A549 (cell line): ENCODE measurements around the gene GGNBP2. TPM values are rescaled to one million over a fixed set of nuclear protein-coding genes. Genes with fewer than 3 reads are reported as not detected.

ENCODE experiments used
- ATAC-seq, 2 experiments: fragments of 200-7000 bp in 1 of 2; fragments of >200 bp in 1 of 2; cut with Nextera tagmentation in 1 of 2; cut with Tn5 transposase in 1 of 2; 3 replicates each; pipeline versions ENCODE4 v1.8.0 to v1.9.1; 2018 to 2020; ENCODE audit warnings: mild to moderate bottlenecking in 1 of 2, moderate library complexity in 1 of 2
- CTCF ChIA-PET: fragments of 300-600 bp; sonication (Branson Sonifier 250); formaldehyde crosslinking; extraction: SDS; loops from one replicate; lab custom pipeline; 2021; ENCODE audit warnings: antibody characterized with exemption, inconsistent platforms; lab: Yijun Ruan, JAX
- POLR2A ChIA-PET: fragments of 350-600 bp; formaldehyde crosslinking; extraction: SDS; loops from one replicate; lab custom pipeline; 2021; ENCODE audit warnings: antibody characterized with exemption, inconsistent platforms; lab: Yijun Ruan, JAX
- DNase-seq, 2 experiments: peaks; one replicate each; pipeline versions ENCODE4 v3.0.0 to v3.0.0-alpha.2; 2011 to 2016; ENCODE audit warnings: low read depth in 1 of 2, low spot score in 1 of 2
- FAIRE-seq: peaks from 2 replicates; lab custom pipeline; 2011; peaks lifted over from hg19 to GRCh38; lab: Jason Lieb, UNC
- H3K27ac ChIP-seq, 2 experiments: fragments of >200 bp; sonication (Bioruptor Twin); formaldehyde crosslinking; 3 replicates each; pipeline ENCODE4 v1.5.1; 2016 to 2017
- H3K4me1 ChIP-seq: fragments of >200 bp; sonication (Bioruptor Twin); formaldehyde crosslinking; 3 replicates; pipeline ENCODE4 v1.6.1; 2016
- H3K4me2 ChIP-seq: fragments of >200 bp; sonication (Bioruptor Twin); formaldehyde crosslinking; 3 replicates; pipeline ENCODE4 v1.6.1; 2016
- H3K4me3 ChIP-seq: fragments of >200 bp; sonication (Bioruptor Twin); formaldehyde crosslinking; 3 replicates; pipeline ENCODE4 v1.5.1; 2016
- H3K9me3 ChIP-seq: fragments of >200 bp; sonication (Bioruptor Twin); formaldehyde crosslinking; 3 replicates; pipeline ENCODE4 v1.6.1; 2016
- CBX2 ChIP-seq: fragments of 200-600 bp; sonication (generic); IDR thresholded peaks from 2 replicates; pipeline ENCODE4 v1.6.1; 2016; ENCODE audit warnings: low read depth, mild to moderate bottlenecking, borderline replicate concordance
- CHD4 ChIP-seq: fragments of 200-600 bp; sonication (generic); IDR thresholded peaks from 2 replicates; pipeline ENCODE4 v1.6.1; 2016; ENCODE audit warnings: antibody characterized with exemption, mild to moderate bottlenecking, borderline replicate concordance
- EHF ChIP-seq: fragments of 250-450 bp; sonication (Bioruptor Pico); IDR thresholded peaks from 2 replicates; pipeline ENCODE4 v1.5.0; 2020; ENCODE audit warnings: mild to moderate bottlenecking
- EHMT2 ChIP-seq: fragments of 200-600 bp; sonication (generic); IDR thresholded peaks from 2 replicates; pipeline ENCODE4 v1.6.1; 2016; ENCODE audit warnings: antibody characterized with exemption, low read depth, mild to moderate bottlenecking, moderate library complexity
- ESRRA ChIP-seq: fragments of 150-350 bp; IDR thresholded peaks from 2 replicates; pipeline ENCODE4 v1.6.1; 2014; ENCODE audit warnings: mild to moderate bottlenecking, low read length, borderline replicate concordance
- FOSL2 ChIP-seq, 2 experiments: fragments of 450-650 bp in 1 of 2; fragments of >200 bp in 1 of 2; sonication (Bioruptor Twin) in 1 of 2; formaldehyde crosslinking; IDR thresholded peaks; 2 replicates each; pipeline versions ENCODE4 v1.5.0 to v1.6.1; 2016 to 2020; ENCODE audit warnings: mild to moderate bottlenecking in 1 of 2, moderate library complexity in 1 of 2
- FOXS1 ChIP-seq: fragments of 250-450 bp; sonication (Bioruptor Pico); IDR thresholded peaks from 2 replicates; pipeline ENCODE4 v1.5.0; 2020; ENCODE audit warnings: mild to moderate bottlenecking, moderate library complexity
- HDAC2 ChIP-seq: fragments of 200-600 bp; sonication (generic); IDR thresholded peaks from 2 replicates; pipeline ENCODE4 v1.6.1; 2016
- HOXB13 ChIP-seq: fragments of 250-450 bp; sonication (Bioruptor Pico); IDR thresholded peaks from 2 replicates; pipeline ENCODE4 v1.5.0; 2020; ENCODE audit warnings: low read depth, mild to moderate bottlenecking, moderate library complexity
- KDM1A ChIP-seq: fragments of 200-600 bp; sonication (generic); IDR thresholded peaks from 2 replicates; pipeline ENCODE4 v1.6.1; 2016; ENCODE audit warnings: low read depth, mild to moderate bottlenecking
- KDM5A ChIP-seq: fragments of 200-600 bp; sonication (generic); IDR thresholded peaks from 2 replicates; pipeline ENCODE4 v1.6.1; 2016; ENCODE audit warnings: antibody characterized with exemption, mild to moderate bottlenecking
- MYC ChIP-seq: IDR thresholded peaks from 2 replicates; pipeline ENCODE4 v1.6.1; 2012; ENCODE audit warnings: mild to moderate bottlenecking, inconsistent platforms, low read length, improper control_type of control experiment, borderline replicate concordance
- NPAS2 ChIP-seq: fragments of 250-450 bp; sonication (Bioruptor Pico); IDR thresholded peaks from 2 replicates; pipeline ENCODE4 v1.8.0; 2022; ENCODE audit warnings: mild to moderate bottlenecking, moderate library complexity, borderline replicate concordance
- NR3C1 ChIP-seq: fragments of >200 bp; sonication (Bioruptor Twin); formaldehyde crosslinking; IDR thresholded peaks from 3 replicates; pipeline ENCODE4 v1.6.1; 2017
- PHF8 ChIP-seq: fragments of 200-600 bp; sonication (generic); IDR thresholded peaks from 2 replicates; pipeline ENCODE4 v1.6.1; 2016; ENCODE audit warnings: low read depth, mild to moderate bottlenecking, antibody characterized with exemption, moderate library complexity, borderline replicate concordance
- POLR2AphosphoS2 ChIP-seq: conservative IDR thresholded peaks from 2 replicates; pipeline ENCODE4 v1.6.1; 2012; ENCODE audit warnings: low read length, improper control_type of control experiment, inconsistent platforms
- RARB ChIP-seq: fragments of 250-450 bp; sonication (Bioruptor Pico); IDR thresholded peaks from 2 replicates; pipeline ENCODE4 v1.8.0; 2021; ENCODE audit warnings: mild to moderate bottlenecking, moderate library complexity
- RCOR1 ChIP-seq: fragments of 150-350 bp; IDR thresholded peaks from 2 replicates; pipeline ENCODE4 v1.6.1; 2014; ENCODE audit warnings: antibody characterized with exemption, low read length, low read depth
- RFX5 ChIP-seq: fragments of 450-650 bp; IDR thresholded peaks from 2 replicates; pipeline ENCODE4 v1.7.1; 2014; ENCODE audit warnings: antibody characterized with exemption, mild to moderate bottlenecking, moderate library complexity
- SMC3 ChIP-seq: fragments of >200 bp; sonication (Bioruptor Twin); formaldehyde crosslinking; IDR thresholded peaks from 3 replicates; pipeline ENCODE4 v1.6.1; 2018; ENCODE audit warnings: inconsistent platforms
- SREBF2 ChIP-seq: fragments of 450-650 bp; IDR thresholded peaks from 2 replicates; pipeline ENCODE4 v1.6.1; 2014; ENCODE audit warnings: mild to moderate bottlenecking, moderate library complexity
- TFCP2L1 ChIP-seq: fragments of 250-450 bp; sonication (Bioruptor Pico); IDR thresholded peaks from 2 replicates; pipeline ENCODE4 v1.5.0; 2021; ENCODE audit warnings: mild to moderate bottlenecking
- ZC3H11A ChIP-seq: fragments of 450-650 bp; IDR thresholded peaks from 2 replicates; pipeline ENCODE4 v1.6.1; 2014; ENCODE audit warnings: antibody characterized with exemption, mild to moderate bottlenecking
- ZNF302 ChIP-seq: fragments of 250-450 bp; sonication (Bioruptor Pico); IDR thresholded peaks from 2 replicates; pipeline ENCODE4 v1.9.0; 2021; ENCODE audit warnings: inconsistent platforms, mild to moderate bottlenecking, moderate library complexity
- WGBS: methylation state at CpG from one replicate; pipeline ENCODE4 v1.1.6; 2017; ENCODE audit errors: missing lambda C conversion rate; 5-methylcytosine and 5-hydroxymethylcytosine counted together
- polyA plus RNA-seq, 4 experiments: library from polyadenylated mRNA; depleted of rRNA in 3 of 4; stranded (reverse); fragments of >200 nt; fragmentation: RNase III in 1 of 4; extraction: RNeasy Plus Mini Kit Qiagen cat#74134 plus additional on column Dnase treatment in 1 of 4; gene quantifications; 2 replicates in 3 of 4; 3 replicates in 1 of 4; pipeline ENCODE4 v1.2.3, GENCODE V29; 2011 to 2017
- TF ChIP-seq, protein P1 (sequence below): fragments of 250-450 bp; sonication (Bioruptor Pico); IDR thresholded peaks from 2 replicates; pipeline ENCODE4 v1.5.0; 2021; ENCODE audit warnings: mild to moderate bottlenecking, moderate library complexity, borderline replicate concordance
- TF ChIP-seq, protein P2 (sequence below): IDR thresholded peaks from 2 replicates; pipeline ENCODE4 v1.6.1; 2012; ENCODE audit warnings: low read depth, borderline replicate concordance
- TF ChIP-seq, protein P3 (sequence below): fragments of >200 bp; sonication (Bioruptor Twin); formaldehyde crosslinking; IDR thresholded peaks from 3 replicates; pipeline ENCODE4 v1.5.1; 2016
- TF ChIP-seq, protein P4 (sequence below): fragments of 150-350 bp; IDR thresholded peaks from 2 replicates; pipeline ENCODE4 v1.6.1; 2014; ENCODE audit warnings: low read depth, mild to moderate bottlenecking, low read length
- TF ChIP-seq, protein P5 (sequence below): fragments of >200 bp; sonication (Bioruptor Twin); formaldehyde crosslinking; IDR thresholded peaks from 3 replicates; pipeline ENCODE4 v1.6.1; 2016

Gene GGNBP2
- polyA plus RNA-seq, 2 of the 4 experiments (the other 2 are of a cell fraction), result 83.7 to 144 TPM

DNA sequence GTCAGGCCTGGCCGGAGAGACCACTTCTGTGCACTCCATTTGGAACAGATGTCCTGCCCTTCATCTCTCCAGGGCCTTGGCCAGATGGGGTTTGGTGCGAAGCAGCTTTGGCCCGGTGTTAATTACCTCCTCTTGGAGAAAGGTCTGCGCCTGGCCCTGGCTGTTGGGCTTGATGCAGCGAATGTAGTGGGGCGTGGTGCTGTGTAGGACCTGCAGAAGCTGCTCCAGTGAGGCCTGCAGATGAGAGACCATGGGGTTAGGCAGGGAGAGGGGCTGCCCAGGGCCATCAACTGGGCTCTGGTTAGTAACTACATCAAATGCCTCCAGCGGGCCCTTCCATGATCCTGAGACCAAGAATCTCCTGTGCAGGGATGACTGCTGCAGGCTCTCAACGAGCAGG lies 39.5 kb upstream of the GGNBP2 start:
- no peak for ATAC-seq
- TF ChIP-seq, protein P1, sequence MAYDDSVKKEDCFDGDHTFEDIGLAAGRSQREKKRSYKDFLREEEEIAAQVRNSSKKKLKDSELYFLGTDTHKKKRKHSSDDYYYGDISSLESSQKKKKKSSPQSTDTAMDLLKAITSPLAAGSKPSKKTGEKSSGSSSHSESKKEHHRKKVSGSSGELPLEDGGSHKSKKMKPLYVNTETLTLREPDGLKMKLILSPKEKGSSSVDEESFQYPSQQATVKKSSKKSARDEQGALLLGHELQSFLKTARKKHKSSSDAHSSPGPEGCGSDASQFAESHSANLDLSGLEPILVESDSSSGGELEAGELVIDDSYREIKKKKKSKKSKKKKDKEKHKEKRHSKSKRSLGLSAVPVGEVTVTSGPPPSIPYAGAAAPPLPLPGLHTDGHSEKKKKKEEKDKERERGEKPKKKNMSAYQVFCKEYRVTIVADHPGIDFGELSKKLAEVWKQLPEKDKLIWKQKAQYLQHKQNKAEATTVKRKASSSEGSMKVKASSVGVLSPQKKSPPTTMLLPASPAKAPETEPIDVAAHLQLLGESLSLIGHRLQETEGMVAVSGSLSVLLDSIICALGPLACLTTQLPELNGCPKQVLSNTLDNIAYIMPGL (CRISPR knock-in tag), result no peak
- TF ChIP-seq ZC3H11A (no peak), RCOR1 (no peak), EHMT2 (no peak), RFX5 (no peak), SMC3 (no peak), TFCP2L1 (no peak), EHF (CRISPR knock-in tag) (no peak), POLR2AphosphoS2 (no peak), CBX2 (no peak), ESRRA (no peak), HOXB13 (no peak), FOSL2 (IDR thresholded peaks at IDR 0.05) (no peak), FOSL2 (CRISPR knock-in tag; IDR thresholded peaks at IDR 0.05) (no peak), ZNF302 (CRISPR knock-in tag) (no peak), HDAC2 (no peak), FOXS1 (CRISPR knock-in tag) (no peak), CHD4 (no peak)
- TF ChIP-seq, protein P2, sequence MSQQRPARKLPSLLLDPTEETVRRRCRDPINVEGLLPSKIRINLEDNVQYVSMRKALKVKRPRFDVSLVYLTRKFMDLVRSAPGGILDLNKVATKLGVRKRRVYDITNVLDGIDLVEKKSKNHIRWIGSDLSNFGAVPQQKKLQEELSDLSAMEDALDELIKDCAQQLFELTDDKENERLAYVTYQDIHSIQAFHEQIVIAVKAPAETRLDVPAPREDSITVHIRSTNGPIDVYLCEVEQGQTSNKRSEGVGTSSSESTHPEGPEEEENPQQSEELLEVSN, result no peak
- TF ChIP-seq, protein P3, sequence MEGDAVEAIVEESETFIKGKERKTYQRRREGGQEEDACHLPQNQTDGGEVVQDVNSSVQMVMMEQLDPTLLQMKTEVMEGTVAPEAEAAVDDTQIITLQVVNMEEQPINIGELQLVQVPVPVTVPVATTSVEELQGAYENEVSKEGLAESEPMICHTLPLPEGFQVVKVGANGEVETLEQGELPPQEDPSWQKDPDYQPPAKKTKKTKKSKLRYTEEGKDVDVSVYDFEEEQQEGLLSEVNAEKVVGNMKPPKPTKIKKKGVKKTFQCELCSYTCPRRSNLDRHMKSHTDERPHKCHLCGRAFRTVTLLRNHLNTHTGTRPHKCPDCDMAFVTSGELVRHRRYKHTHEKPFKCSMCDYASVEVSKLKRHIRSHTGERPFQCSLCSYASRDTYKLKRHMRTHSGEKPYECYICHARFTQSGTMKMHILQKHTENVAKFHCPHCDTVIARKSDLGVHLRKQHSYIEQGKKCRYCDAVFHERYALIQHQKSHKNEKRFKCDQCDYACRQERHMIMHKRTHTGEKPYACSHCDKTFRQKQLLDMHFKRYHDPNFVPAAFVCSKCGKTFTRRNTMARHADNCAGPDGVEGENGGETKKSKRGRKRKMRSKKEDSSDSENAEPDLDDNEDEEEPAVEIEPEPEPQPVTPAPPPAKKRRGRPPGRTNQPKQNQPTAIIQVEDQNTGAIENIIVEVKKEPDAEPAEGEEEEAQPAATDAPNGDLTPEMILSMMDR, result no peak
- TF ChIP-seq, protein P4, sequence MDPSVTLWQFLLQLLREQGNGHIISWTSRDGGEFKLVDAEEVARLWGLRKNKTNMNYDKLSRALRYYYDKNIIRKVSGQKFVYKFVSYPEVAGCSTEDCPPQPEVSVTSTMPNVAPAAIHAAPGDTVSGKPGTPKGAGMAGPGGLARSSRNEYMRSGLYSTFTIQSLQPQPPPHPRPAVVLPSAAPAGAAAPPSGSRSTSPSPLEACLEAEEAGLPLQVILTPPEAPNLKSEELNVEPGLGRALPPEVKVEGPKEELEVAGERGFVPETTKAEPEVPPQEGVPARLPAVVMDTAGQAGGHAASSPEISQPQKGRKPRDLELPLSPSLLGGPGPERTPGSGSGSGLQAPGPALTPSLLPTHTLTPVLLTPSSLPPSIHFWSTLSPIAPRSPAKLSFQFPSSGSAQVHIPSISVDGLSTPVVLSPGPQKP, result no peak
- Histone ChIP-seq H3K9me3 (no peaks in the 10 kb centered on the region), H3K27ac (no peak overlapping the region), H3K4me1 (no peaks in the 10 kb centered on the region; the same call in 2 of the 3 replicates), H3K4me2 (no peak overlapping the region), H3K4me3 (no peak overlapping the region)
- no peak for DNase-seq
- POLR2A ChIA-PET, result no interaction called here
- CTCF ChIA-PET, result interaction anchor here (0.8 to 3.3 kb wide), 4 partner anchors 10 to 22 kb away, joined by 3 to 16 read pairs (median 4); no protein-coding TSS in a partner anchor
- 93% methylated on average over 8 of the region's 8 CpGs for WGBS
- FAIRE-seq, result no peak

DNA sequence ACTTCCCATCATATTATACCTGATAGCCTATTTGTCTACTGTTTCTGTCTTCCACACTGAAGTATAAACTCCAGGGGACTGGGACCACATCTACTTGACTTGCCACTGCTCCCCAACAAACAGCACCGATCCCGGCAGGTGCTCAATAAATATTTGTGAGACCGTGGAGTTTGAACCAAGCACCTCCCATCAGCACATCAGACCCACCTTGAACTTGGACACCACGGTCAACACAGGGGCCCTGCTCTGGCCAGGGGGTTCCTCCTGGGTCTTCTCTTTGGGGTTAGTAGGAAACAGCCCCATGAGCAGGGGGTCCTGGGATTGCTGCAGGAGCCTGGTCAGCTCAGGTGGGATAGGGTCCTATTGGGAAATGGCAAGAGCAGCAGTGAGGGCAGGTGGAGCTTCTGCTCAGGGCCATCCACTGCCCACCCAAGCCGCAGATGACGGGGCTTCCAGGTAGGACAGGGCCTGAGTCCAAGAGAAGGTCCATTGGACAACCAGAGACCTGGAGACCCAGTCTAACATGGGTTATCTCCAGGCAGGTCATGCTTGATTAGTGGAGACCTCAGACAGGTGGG lies 38.4 kb upstream of the GGNBP2 start:
- POLR2A ChIA-PET, result no interaction called here
- H3K9me3 ChIP-seq, result no peaks in the 10 kb centered on the region
- H3K4me1 ChIP-seq, result no peaks in the 10 kb centered on the region
- no peak overlapping the region for H3K27ac ChIP-seq
- 97% methylated on average over 6 of the region's 6 CpGs for WGBS
- no peak for ATAC-seq
- DNase-seq, result no peak
- no peak overlapping the region for H3K4me3 ChIP-seq
- CTCF ChIA-PET, result interaction anchor here (1.0 to 3.3 kb wide), 4 partner anchors 9 to 23 kb away, joined by 3 to 16 read pairs (median 7); partner anchors contain the start of gene ZNHIT3
- FAIRE-seq, result no peak
- TF ChIP-seq MYC, result no peak
- TF ChIP-seq, protein P5, sequence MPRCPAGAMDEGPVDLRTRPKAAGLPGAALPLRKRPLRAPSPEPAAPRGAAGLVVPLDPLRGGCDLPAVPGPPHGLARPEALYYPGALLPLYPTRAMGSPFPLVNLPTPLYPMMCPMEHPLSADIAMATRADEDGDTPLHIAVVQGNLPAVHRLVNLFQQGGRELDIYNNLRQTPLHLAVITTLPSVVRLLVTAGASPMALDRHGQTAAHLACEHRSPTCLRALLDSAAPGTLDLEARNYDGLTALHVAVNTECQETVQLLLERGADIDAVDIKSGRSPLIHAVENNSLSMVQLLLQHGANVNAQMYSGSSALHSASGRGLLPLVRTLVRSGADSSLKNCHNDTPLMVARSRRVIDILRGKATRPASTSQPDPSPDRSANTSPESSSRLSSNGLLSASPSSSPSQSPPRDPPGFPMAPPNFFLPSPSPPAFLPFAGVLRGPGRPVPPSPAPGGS, result no peak
- TF ChIP-seq KDM1A, result no peak
- no peak for TF ChIP-seq RARB (CRISPR knock-in tag)
- TF ChIP-seq, protein P4, result no peak
- no peak for TF ChIP-seq HDAC2
- no peak for TF ChIP-seq NR3C1
- no peak for TF ChIP-seq CBX2
- TF ChIP-seq KDM5A, result no peak
- no peak for TF ChIP-seq ZNF302 (CRISPR knock-in tag)
- TF ChIP-seq SREBF2, result no peak
- no peak for TF ChIP-seq NPAS2 (CRISPR knock-in tag)
- TF ChIP-seq ZC3H11A, result no peak
- no peak for TF ChIP-seq PHF8
- TF ChIP-seq HOXB13, result no peak
- no peak for TF ChIP-seq CHD4
- H3K4me2 ChIP-seq, result no peak overlapping the region
